ENCODE results near the gene IFT172. TPM values are rescaled to one million over a fixed set of nuclear protein-coding genes. Genes with fewer than 3 reads are reported as not detected.

Gene IFT172
- total and polyA plus RNA-seq, 2 donors (not counting 3 experiments of a cell fraction or from before 2014, with no cell fraction given): 29.4 to 34.1 TPM

- no peaks in the 10 kb centered on the region for H4K20me1 ChIP-seq (replicated peaks; ENCODE audit: control insufficient read depth, extremely low read depth, insufficient read depth, low read length)
- POLR2A ChIA-PET: no interaction called here
- FAIRE-seq: no peak
- no TSS peak for BruUV-seq (replicated peaks)
- H3K9me3 ChIP-seq (replicated peaks; ENCODE audit: control insufficient read depth, insufficient read depth, low read length): no peaks in the 10 kb centered on the region
- dilution Hi-C loops (cut with MboI; ENCODE audit: extremely low pct_ligation_motif_present, low sequenced_read_pairs) (no loop called here), intact Hi-C loops (cut with micrococcal nuclease) (loop anchor here (1.0 to 2.0 kb wide), 2 partner anchors 72 to 88 kb away; partner anchors contain the start of gene ZNF512)
- H3K9ac ChIP-seq (replicated peaks; ENCODE audit: extremely low read depth, insufficient read depth, low read length): peak within 1 kb of the TSS; percentile 71
- H3K4me1 ChIP-seq (ENCODE audit: control insufficient read depth, extremely low read depth, insufficient read depth, low read length): peaks cover 18% of the 10 kb centered on the region
- peak within 1 kb of the TSS; percentile 8 for H3K27ac ChIP-seq (ENCODE audit: insufficient read depth, low read depth, low read length)
- no peaks in the 10 kb centered on the region for H3K9me1 ChIP-seq (replicated peaks; ENCODE audit: control insufficient read depth, extremely low read depth, insufficient read depth, low read length)
- peak within 1 kb of the TSS; percentile 78 to 89 (median 85) for H3K4me3 ChIP-seq (replicated peaks in 1 of 3; ENCODE audit: insufficient read depth in 1 of 3, low read depth in 1 of 3, low read length in 3 of 3)
- CTCF ChIA-PET: interaction anchor here (1.6 to 3.6 kb wide), 3 partner anchors 14 to 188 kb away, joined by 4 to 11 read pairs (median 5); no protein-coding TSS in a partner anchor
- DNase-seq (ENCODE audit: low read depth, low spot score): peak; percentile 37
- peak within 1 kb of the TSS; percentile 99 for H2AFZ ChIP-seq (ENCODE audit: low read depth, low read length)
- no peaks in the 10 kb centered on the region for H3K27me3 ChIP-seq (ENCODE audit: control insufficient read depth in 2 of 2, insufficient read depth in 2 of 2, low read length in 2 of 2)
- H3K79me2 ChIP-seq (ENCODE audit: control insufficient read depth, insufficient read depth, low read length): no peaks in the 10 kb centered on the region
- H3K36me3 ChIP-seq (ENCODE audit: control insufficient read depth in 2 of 2, extremely low read depth in 1 of 2, insufficient read depth in 2 of 2, low read length in 2 of 2): peaks cover 0 to 4% of the 10 kb centered on the region in 2 experiments
- peak within 1 kb of the TSS; percentile 94 for H3K4me2 ChIP-seq (ENCODE audit: insufficient read depth, low read length)
- TF ChIP-seq CTCF (IDR thresholded peaks at IDR 0.05; ENCODE audit: extremely low read depth in 1 of 2, insufficient read depth in 1 of 2, low read depth in 1 of 2, low read length in 2 of 2) (no peak), POLR2AphosphoS5 (IDR thresholded peaks at IDR 0.05; ENCODE audit: insufficient read depth, low read depth, low read length) (peak; percentile 43), GATA2 (IDR thresholded peaks at IDR 0.05; ENCODE audit: insufficient read depth, insufficient read length, low read depth, low read length) (no peak), POLR2A (IDR thresholded peaks at IDR 0.05; ENCODE audit: low read depth, low read length) (peak; percentile 73), MAX (IDR thresholded peaks at IDR 0.05; ENCODE audit: insufficient read depth, insufficient read length) (no peak)
Observed at GRCh38 chr2:27494944-27495554, 5.5 kb upstream of the IFT172 start, which contains the start of gene FNDC4. TSS of gene FNDC4 (minus strand) at chr2:27495200. CDS start at chr2:27494679, 521 bp downstream.
